Fibroblast of villous mesenchyme (primary cell): ENCODE measurements around the gene FBXL14. TPM values are rescaled to one million over a fixed set of nuclear protein-coding genes. Genes with fewer than 3 reads are reported as not detected.

Experiments used
- DNase-seq: peaks from one replicate; pipeline ENCODE4 v3.0.0-alpha.2; 2010; ENCODE audit warnings: low read depth
- H3K4me3 ChIP-seq: 2 replicates; pipeline ENCODE4 v1.5.1; 2011; ENCODE audit warnings: low read depth, mild to moderate bottlenecking, low read length
- total RNA-seq: library from RNA; depleted of rRNA; stranded (reverse); fragments of >200 nt; gene quantifications from 2 replicates; pipeline ENCODE4 v1.2.3, GENCODE V29; 2012
- TF ChIP-seq, protein P1 (sequence below): IDR thresholded peaks from 2 replicates; pipeline ENCODE4 v1.5.1; 2012; ENCODE audit warnings: low read depth, mild to moderate bottlenecking, low read length; ENCODE audit not compliant: insufficient read depth

Gene FBXL14
- total RNA-seq, 1 donor, result 9.5 TPM

DNA sequence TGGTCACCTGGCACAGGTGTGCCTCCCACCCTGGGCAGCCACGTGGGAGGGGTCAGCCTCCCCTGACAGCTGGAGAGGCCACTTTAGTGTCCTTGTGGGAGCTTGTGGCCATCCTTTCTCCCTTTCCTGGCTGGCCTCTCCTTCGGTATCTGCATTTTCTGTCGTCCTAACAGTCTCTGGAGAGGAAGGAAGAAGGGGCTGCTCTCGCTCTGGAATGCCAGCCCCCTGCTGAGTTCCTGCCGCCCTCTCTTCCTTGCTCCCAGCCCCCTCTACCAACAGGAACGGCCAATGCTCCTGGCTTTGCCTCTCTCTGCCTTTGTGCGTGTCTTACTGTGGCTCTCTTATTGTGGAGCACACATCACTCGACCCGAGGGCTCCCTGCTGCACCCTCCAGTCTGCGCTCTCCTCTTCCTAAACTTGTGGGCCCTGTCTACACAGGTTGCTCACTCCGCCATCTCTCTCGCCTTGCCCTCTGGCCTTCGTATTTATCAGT lies 70.8 kb downstream of the FBXL14 start:
- TF ChIP-seq, protein P1, sequence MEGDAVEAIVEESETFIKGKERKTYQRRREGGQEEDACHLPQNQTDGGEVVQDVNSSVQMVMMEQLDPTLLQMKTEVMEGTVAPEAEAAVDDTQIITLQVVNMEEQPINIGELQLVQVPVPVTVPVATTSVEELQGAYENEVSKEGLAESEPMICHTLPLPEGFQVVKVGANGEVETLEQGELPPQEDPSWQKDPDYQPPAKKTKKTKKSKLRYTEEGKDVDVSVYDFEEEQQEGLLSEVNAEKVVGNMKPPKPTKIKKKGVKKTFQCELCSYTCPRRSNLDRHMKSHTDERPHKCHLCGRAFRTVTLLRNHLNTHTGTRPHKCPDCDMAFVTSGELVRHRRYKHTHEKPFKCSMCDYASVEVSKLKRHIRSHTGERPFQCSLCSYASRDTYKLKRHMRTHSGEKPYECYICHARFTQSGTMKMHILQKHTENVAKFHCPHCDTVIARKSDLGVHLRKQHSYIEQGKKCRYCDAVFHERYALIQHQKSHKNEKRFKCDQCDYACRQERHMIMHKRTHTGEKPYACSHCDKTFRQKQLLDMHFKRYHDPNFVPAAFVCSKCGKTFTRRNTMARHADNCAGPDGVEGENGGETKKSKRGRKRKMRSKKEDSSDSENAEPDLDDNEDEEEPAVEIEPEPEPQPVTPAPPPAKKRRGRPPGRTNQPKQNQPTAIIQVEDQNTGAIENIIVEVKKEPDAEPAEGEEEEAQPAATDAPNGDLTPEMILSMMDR, result no peak
- no peak overlapping the region for H3K4me3 ChIP-seq
- no peak for DNase-seq

DNA sequence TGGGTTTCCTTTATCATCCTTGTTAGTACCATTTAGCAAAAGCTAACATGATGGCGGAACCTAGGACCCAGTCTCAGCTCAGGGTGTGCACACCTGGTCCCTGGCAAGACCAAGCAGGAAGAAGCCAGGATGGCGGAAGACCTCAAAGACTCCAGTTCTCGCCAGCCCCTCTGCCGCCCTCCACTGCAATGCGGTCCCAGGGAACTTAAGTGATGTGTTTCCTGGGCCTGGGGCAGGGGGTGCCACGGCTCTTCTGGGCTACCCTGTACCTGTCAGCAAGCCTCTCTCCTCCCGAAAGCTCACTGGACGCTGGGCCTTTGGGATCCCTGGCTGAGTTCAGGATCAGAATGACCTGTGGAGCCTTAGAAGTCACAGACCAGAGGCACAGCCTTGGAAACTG lies 71.3 kb downstream of the FBXL14 start:
- H3K4me3 ChIP-seq, result no peak overlapping the region
- TF ChIP-seq, protein P1, result no peak
- no peak for DNase-seq

DNA sequence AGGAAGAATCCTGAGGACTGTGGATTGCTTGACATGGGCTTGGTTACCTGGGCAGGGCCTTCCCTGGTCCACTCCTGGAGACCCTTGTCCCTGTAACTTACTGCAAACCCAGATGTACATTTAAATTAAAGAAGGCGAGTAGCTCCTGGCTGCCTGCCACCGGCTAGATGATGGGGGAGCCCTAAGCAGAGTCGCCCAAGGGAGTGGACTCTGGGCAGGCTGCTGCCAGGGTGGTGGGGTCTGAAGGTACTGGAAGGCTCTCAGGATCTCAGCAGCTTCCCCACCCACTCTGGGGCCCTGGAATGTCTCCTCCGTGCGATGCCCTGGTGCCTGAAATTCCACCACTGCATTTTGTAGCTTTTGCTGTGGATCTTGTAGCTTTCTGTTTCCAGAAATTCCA lies 74.7 kb downstream of the FBXL14 start:
- TF ChIP-seq, protein P1, result no peak
- no peak overlapping the region for H3K4me3 ChIP-seq
- DNase-seq, result no peak

DNA sequence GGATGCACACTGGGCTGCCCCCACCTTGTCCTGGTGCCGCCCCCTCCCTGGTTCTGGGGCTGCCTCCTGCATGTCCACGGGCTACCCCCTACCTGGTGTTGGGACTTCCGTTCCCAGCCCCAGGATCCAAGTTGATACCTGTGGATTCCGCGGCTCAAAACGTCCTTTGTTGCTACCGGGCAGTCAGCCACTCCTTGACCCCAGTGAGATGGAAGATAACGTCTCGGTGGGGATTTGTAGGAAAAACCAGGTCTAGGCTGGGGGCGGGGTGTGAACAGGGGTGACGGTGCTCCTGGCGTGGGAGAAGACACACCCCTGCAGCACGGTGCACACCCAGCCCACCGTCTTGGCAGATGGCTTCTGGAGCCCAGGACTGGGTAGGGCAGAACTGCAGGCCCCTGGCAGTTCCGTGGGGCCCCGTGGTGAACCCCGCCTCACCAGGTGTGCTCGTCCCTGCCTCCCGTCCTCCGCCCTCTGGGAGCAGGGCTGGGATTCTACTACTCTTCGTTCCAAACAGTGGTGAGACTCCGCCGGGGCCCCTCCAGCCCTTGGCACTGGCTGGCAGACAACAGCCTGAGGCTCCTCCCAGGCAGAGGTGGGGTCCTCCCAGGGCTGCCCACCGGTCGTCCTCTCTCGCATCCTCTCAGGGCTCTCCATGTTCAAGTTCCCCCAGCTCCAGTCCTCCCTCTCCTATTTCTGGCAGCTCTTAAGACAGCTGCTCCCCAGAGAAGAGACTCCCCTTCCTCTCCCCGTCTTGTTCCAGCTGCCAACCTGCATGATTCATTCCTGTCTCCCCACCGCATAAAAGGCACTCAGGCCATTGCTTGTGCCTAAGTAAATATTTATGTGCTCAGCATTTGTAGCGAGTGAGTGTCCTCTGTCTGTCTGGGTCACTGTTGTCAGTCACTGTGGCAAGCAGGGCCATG lies 75.5 kb downstream of the FBXL14 start:
- no peak overlapping the region for H3K4me3 ChIP-seq
- DNase-seq, result peak; percentile 65
- TF ChIP-seq, protein P1, result no peak

DNA sequence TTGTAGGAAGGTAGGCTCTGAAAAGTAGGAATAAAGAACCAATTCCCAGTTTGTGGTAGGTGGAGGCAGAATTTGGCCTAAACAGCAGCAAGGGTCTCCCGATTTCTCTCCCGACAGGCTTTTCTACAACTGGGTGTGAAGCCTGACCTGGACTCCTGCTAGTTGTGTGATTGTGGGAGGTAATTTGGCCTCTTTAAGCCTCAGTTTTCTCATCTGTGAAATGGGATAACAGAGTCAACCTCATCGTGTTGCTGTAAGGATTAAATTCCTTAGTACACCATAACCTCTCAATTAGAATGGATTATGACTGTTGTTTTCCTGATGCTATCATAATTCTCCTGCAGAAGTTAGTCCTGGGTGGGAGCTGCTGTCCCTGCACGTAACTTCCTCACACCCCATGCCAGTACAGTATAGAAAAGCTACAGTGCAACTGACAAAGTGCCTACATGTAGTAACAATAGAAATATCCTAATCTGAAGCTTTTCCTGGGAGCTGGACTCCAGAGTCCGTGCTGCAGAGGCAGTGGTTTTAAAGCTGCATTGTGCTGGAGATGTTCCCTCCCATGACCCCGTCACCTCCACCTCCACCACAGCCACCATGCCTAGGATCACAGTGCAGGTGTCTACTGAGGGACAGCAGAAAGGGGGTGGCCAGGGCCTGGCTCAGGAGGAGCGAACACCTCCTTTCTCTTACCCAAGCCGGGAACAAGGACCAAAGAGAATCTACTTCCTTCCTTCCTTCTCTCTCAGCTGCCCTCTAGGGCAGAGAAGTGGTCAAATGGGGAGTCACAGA lies 76.5 kb downstream of the FBXL14 start:
- TF ChIP-seq, protein P1, result no peak
- DNase-seq, result no peak
- no peak overlapping the region for H3K4me3 ChIP-seq

DNA sequence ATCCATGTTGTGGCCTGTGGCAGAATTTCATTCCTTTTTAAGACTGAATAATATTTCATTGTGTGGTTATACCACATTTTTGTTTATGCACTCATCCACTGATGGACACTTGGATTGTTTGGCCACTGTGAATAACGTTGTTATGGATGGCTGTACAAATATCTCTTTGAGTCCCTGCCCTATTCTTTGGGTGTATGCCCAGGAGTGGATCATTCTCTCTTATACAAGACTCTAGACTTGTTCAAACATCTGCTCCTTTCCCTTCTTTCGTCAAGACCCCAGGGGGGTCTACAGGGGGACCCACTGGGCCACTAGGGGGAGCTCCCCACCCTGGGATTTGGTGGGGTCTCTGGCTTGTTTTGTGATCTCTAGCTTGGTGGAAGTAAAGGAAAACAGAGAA lies 77.4 kb downstream of the FBXL14 start:
- H3K4me3 ChIP-seq, result no peak overlapping the region
- DNase-seq, result peak; percentile 31
- TF ChIP-seq, protein P1, result peak; percentile 68

Other genes with a start within 250 kb of the FBXL14 start
- 78.2 and 98.2 TPM in 2 replicates for gene WNT5B, start 34.6 kb upstream of the FBXL14 start, total RNA-seq
- 34.1 and 48.8 TPM in 2 replicates for gene ADIPOR2, start 96.5 kb upstream of the FBXL14 start, total RNA-seq
- not detected in 2 replicates for gene LRTM2, start 226.0 kb upstream of the FBXL14 start, total RNA-seq